ENCODE results near the gene HS3ST1.

Gene HS3ST1

GRCh38 chr4:11409632-11410031, 19.1 kb downstream of the HS3ST1 start:
- no peak for TF ChIP-seq CTCF (IDR thresholded peaks at IDR 0.05; ENCODE audit: poor library complexity, severe bottlenecking)
- Histone ChIP-seq H3K36me3 (ENCODE audit: low read depth) (0 out of 2 replicates have a peak, but pooled peaks cover 3% of the 10 kb centered on the region), H3K27ac (ENCODE audit: poor library complexity, severe bottlenecking) (no peak overlapping the region), H3K4me1 (ENCODE audit: insufficient read depth, poor library complexity, severe bottlenecking) (peaks cover under 1% of the 10 kb centered on the region), H3K9me3 (ENCODE audit: severe bottlenecking) (no peaks in the 10 kb centered on the region), H3K27me3 (ENCODE audit: insufficient read depth, poor library complexity, severe bottlenecking) (no peaks in the 10 kb centered on the region), H3K4me3 (ENCODE audit: severe bottlenecking) (no peak overlapping the region)
- ATAC-seq (ENCODE audit: low read depth), result no peak
- DNase-seq (ENCODE audit: low spot score), result no peak

- no peak overlapping the region for H3K27ac ChIP-seq (ENCODE audit: poor library complexity, severe bottlenecking)
- TF ChIP-seq CTCF (IDR thresholded peaks at IDR 0.05; ENCODE audit: poor library complexity, severe bottlenecking), result no peak
- 0 out of 2 replicates have a peak, but pooled peaks cover 3% of the 10 kb centered on the region for H3K36me3 ChIP-seq (ENCODE audit: low read depth)
- peaks cover 6% of the 10 kb centered on the region for H3K4me1 ChIP-seq (ENCODE audit: insufficient read depth, poor library complexity, severe bottlenecking)
- ATAC-seq (ENCODE audit: low read depth) (no peak), DNase-seq (ENCODE audit: low spot score) (no peak)
- no peaks in the 10 kb centered on the region for H3K27me3 ChIP-seq (ENCODE audit: insufficient read depth, poor library complexity, severe bottlenecking)
- H3K4me3 ChIP-seq (ENCODE audit: severe bottlenecking), result no peak overlapping the region
- no peaks in the 10 kb centered on the region for H3K9me3 ChIP-seq (ENCODE audit: severe bottlenecking)
These were observed 20.3 kb downstream of the HS3ST1 start for GRCh38 chr4:11408233-11408967.

DNA sequence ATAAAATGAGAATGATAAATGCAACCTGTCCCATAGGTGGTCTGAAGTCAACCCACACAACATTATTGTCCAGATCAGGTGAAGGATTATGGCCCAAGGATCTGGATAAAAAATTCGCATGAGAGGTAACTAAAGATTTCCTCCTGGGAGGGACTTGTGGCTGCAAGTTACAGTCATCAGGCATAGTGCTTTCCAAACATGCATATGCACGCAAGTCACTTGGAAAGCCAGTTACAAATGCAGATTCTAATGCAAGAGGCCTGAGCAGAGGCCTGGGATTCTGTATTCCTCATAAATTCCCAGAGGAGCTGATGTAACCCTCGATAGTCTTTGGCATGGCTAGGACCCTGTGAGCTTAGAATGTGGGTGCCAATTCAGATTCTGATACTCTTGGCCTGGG, 21.1 kb downstream of the HS3ST1 start:
- ATAC-seq (ENCODE audit: low read depth) (no peak), DNase-seq (ENCODE audit: low spot score) (no peak)
- no peak for TF ChIP-seq CTCF (IDR thresholded peaks at IDR 0.05; ENCODE audit: poor library complexity, severe bottlenecking)
- Histone ChIP-seq H3K9me3 (ENCODE audit: severe bottlenecking) (no peaks in the 10 kb centered on the region), H3K27ac (ENCODE audit: poor library complexity, severe bottlenecking) (no peak overlapping the region), H3K4me3 (ENCODE audit: severe bottlenecking) (no peak overlapping the region), H3K4me1 (ENCODE audit: insufficient read depth, poor library complexity, severe bottlenecking) (peaks cover 6% of the 10 kb centered on the region), H3K27me3 (ENCODE audit: insufficient read depth, poor library complexity, severe bottlenecking) (no peaks in the 10 kb centered on the region), H3K36me3 (ENCODE audit: low read depth) (0 out of 2 replicates have a peak, but pooled peaks cover 3% of the 10 kb centered on the region)

DNA sequence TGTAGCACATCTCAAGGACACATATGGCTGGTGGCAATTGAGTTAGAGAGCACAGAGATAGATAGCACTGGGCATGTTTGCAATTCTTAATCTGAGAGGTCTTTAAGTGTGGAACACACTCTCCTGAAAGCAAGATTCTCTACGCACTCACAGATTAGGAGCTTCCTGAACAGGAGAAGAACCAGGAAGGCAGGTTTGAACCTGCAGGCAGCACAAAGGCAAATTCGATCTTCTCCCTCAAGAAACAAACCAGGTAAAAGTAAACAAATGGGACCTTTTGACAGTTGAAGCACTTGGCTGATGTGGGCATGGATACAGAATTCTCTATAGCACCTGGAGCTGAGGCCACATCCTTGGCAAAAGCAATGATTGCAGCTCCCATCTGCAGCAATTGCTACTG, 24.3 kb downstream of the HS3ST1 start:
- Histone ChIP-seq H3K27ac (ENCODE audit: poor library complexity, severe bottlenecking) (no peak overlapping the region), H3K4me1 (ENCODE audit: insufficient read depth, poor library complexity, severe bottlenecking) (peaks cover 8% of the 10 kb centered on the region), H3K4me3 (ENCODE audit: severe bottlenecking) (no peak overlapping the region), H3K36me3 (ENCODE audit: low read depth) (0 out of 2 replicates have a peak, but pooled peaks cover 3% of the 10 kb centered on the region), H3K27me3 (ENCODE audit: insufficient read depth, poor library complexity, severe bottlenecking) (no peaks in the 10 kb centered on the region), H3K9me3 (ENCODE audit: severe bottlenecking) (no peaks in the 10 kb centered on the region)
- ATAC-seq (ENCODE audit: low read depth) (no peak; the same call in 2 of the 3 replicates), DNase-seq (ENCODE audit: low spot score) (no peak)
- TF ChIP-seq CTCF (IDR thresholded peaks at IDR 0.05; ENCODE audit: poor library complexity, severe bottlenecking), result no peak

DNA sequence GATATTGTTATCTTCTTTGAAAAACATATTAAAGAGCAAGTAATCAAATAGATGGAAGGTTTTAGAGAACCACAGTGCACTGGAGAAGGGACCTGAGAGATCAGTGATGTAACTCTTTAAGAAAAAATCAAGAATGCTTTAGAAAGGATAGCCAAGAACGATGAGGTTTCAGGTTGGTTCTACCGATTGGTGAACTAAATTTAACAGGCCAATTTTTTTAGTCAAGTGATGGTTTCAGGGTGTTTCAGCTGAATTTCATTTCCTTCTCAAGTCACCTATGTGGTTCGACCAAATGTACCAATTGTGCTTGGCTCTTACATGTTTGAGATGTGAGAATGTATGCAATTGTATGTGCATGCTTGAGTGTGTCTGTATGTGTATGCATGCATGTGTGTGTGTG, 26.5 kb downstream of the HS3ST1 start:
- Histone ChIP-seq H3K36me3 (ENCODE audit: low read depth) (peaks cover 16% of the 10 kb centered on the region), H3K4me1 (ENCODE audit: insufficient read depth, poor library complexity, severe bottlenecking) (peaks cover 23% of the 10 kb centered on the region), H3K27ac (ENCODE audit: poor library complexity, severe bottlenecking) (no peak overlapping the region), H3K9me3 (ENCODE audit: severe bottlenecking) (no peaks in the 10 kb centered on the region), H3K27me3 (ENCODE audit: insufficient read depth, poor library complexity, severe bottlenecking) (no peaks in the 10 kb centered on the region), H3K4me3 (ENCODE audit: severe bottlenecking) (no peak overlapping the region)
- DNase-seq (ENCODE audit: low spot score), result no peak
- no peak for ATAC-seq (ENCODE audit: low read depth)
- TF ChIP-seq CTCF (IDR thresholded peaks at IDR 0.05; ENCODE audit: poor library complexity, severe bottlenecking), result no peak
